Measurements from ENCODE around the gene CLEC16A. TPM values are rescaled to one million over a fixed set of nuclear protein-coding genes. Genes with fewer than 3 reads are reported as not detected.

CLEC16A gene
- polyA plus RNA-seq, 3 donors, result 3.4 to 12.0 (median 5.8) TPM

DNA sequence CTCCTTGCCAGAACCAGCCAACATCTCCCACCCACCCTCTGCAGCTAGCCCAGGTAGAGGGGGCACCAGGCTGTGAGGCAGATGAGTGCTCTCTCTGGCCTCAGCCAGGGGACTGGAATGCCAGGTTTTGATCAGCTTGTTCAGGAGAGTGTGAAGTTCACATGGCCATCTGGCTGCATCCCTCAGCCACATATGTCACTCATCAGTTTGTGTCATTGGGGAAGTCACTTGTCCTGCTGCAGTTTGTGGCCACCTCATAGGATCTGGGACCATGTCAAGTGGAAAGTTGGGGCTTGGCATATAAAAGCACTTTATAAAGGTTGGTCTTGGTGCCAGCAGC, 164.1 kb downstream of the CLEC16A start:
- Mint-ChIP-seq H3K4me3 (no peak overlapping the region), H3K36me3 (peaks cover 28 to 33% of the 10 kb centered on the region in 2 donors), H3K9me3 (peaks cover 6 to 14% (median 10%) of the 10 kb centered on the region in 7 donors), H3K27ac (peak overlapping the region in 1 of 7 donors; percentile 45), H3K4me1 (peaks cover 31% of the 10 kb centered on the region), H3K27me3 (ENCODE audit: low read depth in 3 of 3) (peaks cover 0 to 2% (median 2%) of the 10 kb centered on the region in 3 donors)
- DNase-seq, result no peak
- TF ChIP-seq, protein P1, sequence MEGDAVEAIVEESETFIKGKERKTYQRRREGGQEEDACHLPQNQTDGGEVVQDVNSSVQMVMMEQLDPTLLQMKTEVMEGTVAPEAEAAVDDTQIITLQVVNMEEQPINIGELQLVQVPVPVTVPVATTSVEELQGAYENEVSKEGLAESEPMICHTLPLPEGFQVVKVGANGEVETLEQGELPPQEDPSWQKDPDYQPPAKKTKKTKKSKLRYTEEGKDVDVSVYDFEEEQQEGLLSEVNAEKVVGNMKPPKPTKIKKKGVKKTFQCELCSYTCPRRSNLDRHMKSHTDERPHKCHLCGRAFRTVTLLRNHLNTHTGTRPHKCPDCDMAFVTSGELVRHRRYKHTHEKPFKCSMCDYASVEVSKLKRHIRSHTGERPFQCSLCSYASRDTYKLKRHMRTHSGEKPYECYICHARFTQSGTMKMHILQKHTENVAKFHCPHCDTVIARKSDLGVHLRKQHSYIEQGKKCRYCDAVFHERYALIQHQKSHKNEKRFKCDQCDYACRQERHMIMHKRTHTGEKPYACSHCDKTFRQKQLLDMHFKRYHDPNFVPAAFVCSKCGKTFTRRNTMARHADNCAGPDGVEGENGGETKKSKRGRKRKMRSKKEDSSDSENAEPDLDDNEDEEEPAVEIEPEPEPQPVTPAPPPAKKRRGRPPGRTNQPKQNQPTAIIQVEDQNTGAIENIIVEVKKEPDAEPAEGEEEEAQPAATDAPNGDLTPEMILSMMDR (IDR thresholded peaks at IDR 0.05), result no peak
- H3K4me2 ChIP-seq (replicated peaks; ENCODE audit: extremely low read depth, low read length, poor library complexity, severe bottlenecking), result no peak overlapping the region
- intact Hi-C loops (cut with micrococcal nuclease), result no loop called here
- H3K36me3 ChIP-seq (replicated peaks in 1 of 2; ENCODE audit: control insufficient read depth in 1 of 2, insufficient read depth in 2 of 2, low read length in 2 of 2), result peaks cover 0 to 10% of the 10 kb centered on the region in 2 donors
- H3K79me2 ChIP-seq (ENCODE audit: insufficient read depth, low read length), result no peaks in the 10 kb centered on the region
- peaks cover 24 to 34% of the 10 kb centered on the region in 2 donors for H3K4me1 ChIP-seq (ENCODE audit: control insufficient read depth in 1 of 2, insufficient read depth in 2 of 2, low read length in 2 of 2)
- peaks cover 14 to 15% of the 10 kb centered on the region in 2 donors for H3K9me3 ChIP-seq (replicated peaks in 1 of 2; ENCODE audit: control insufficient read depth in 1 of 2, insufficient read depth in 1 of 2, low read length in 2 of 2)
- H3K27me3 ChIP-seq (ENCODE audit: control insufficient read depth in 2 of 2, insufficient read depth in 2 of 2, low read length in 2 of 2), result no peaks in the 10 kb centered on the region
- no peak overlapping the region for H3K9ac ChIP-seq (ENCODE audit: insufficient read depth, low read length, poor library complexity, severe bottlenecking)
- no peak overlapping the region for H2AFZ ChIP-seq (ENCODE audit: insufficient read depth, low read depth, low read length, poor library complexity, severe bottlenecking)
- no peak overlapping the region for H3K4me3 ChIP-seq (replicated peaks in 1 of 3; ENCODE audit: low read depth in 2 of 3, low read length in 3 of 3)
- H4K20me1 ChIP-seq (ENCODE audit: insufficient read depth, low read length), result peaks cover 3% of the 10 kb centered on the region
- H3K27ac ChIP-seq (ENCODE audit: low read depth in 1 of 2, low read length in 2 of 2), result no peak overlapping the region

DNA sequence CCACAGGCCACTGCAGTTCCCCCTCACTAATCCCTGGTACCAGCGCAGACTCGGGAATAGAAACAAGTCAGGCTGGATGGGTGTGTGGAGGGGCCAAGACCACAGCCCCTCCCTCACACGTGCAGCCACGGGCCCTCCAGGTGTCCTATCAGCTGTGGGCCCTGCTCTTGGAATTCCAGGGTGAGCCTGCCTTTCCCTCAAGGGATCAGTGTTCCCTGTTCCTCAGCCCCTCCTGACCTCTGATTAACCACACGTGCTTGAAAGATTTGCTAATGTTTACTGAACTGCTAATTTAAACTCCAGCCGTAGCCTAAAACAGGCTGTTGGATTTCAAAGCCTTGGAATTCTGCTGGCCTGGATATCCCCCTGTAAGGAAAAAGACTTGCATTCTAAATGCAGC, 165.2 kb downstream of the CLEC16A start:
- Histone ChIP-seq H3K79me2 (ENCODE audit: insufficient read depth, low read length) (no peaks in the 10 kb centered on the region), H3K4me3 (replicated peaks in 1 of 3; ENCODE audit: low read depth in 2 of 3, low read length in 3 of 3) (no peak overlapping the region), H3K4me1 (ENCODE audit: control insufficient read depth in 1 of 2, insufficient read depth in 2 of 2, low read length in 2 of 2) (peaks cover 27 to 38% of the 10 kb centered on the region in 2 donors), H3K9ac (ENCODE audit: insufficient read depth, low read length, poor library complexity, severe bottlenecking) (no peak overlapping the region), H2AFZ (ENCODE audit: insufficient read depth, low read depth, low read length, poor library complexity, severe bottlenecking) (no peak overlapping the region), H3K27me3 (ENCODE audit: control insufficient read depth in 2 of 2, insufficient read depth in 2 of 2, low read length in 2 of 2) (no peaks in the 10 kb centered on the region), H3K27ac (ENCODE audit: low read depth in 1 of 2, low read length in 2 of 2) (no peak overlapping the region), H3K4me2 (replicated peaks; ENCODE audit: extremely low read depth, low read length, poor library complexity, severe bottlenecking) (no peak overlapping the region), H3K36me3 (replicated peaks in 1 of 2; ENCODE audit: control insufficient read depth in 1 of 2, insufficient read depth in 2 of 2, low read length in 2 of 2) (peaks cover 0 to 10% of the 10 kb centered on the region in 2 donors), H4K20me1 (ENCODE audit: insufficient read depth, low read length) (peaks cover 3% of the 10 kb centered on the region), H3K9me3 (replicated peaks in 1 of 2; ENCODE audit: control insufficient read depth in 1 of 2, insufficient read depth in 1 of 2, low read length in 2 of 2) (peaks cover 14 to 15% of the 10 kb centered on the region in 2 donors)
- no peak for DNase-seq
- peaks cover 0 to 2% (median 2%) of the 10 kb centered on the region in 3 donors for H3K27me3 Mint-ChIP-seq (ENCODE audit: low read depth in 3 of 3)
- H3K4me1 Mint-ChIP-seq, result peaks cover 33% of the 10 kb centered on the region
- intact Hi-C loops (cut with micrococcal nuclease), result no loop called here
- no peak overlapping the region for H3K27ac Mint-ChIP-seq
- H3K4me3 Mint-ChIP-seq, result no peak overlapping the region
- peaks cover 23 to 30% of the 10 kb centered on the region in 2 donors for H3K36me3 Mint-ChIP-seq
- H3K9me3 Mint-ChIP-seq, result peaks cover 6 to 14% (median 10%) of the 10 kb centered on the region in 7 donors
- TF ChIP-seq, protein P1 (IDR thresholded peaks at IDR 0.05), result no peak
- 95% methylated on average over 3 of the region's 6 CpGs for WGBS (ENCODE audit: insufficient coverage)

All from CD14-positive monocyte (primary cell).